ENCODE measurements around the gene NKPD1.

Gene NKPD1

GRCh38 chr19:45156011-45156630, 4.7 kb downstream of the NKPD1 start:
- no peak for DNase-seq (ENCODE audit: low read depth)
- TF ChIP-seq POLR2A (IDR thresholded peaks at IDR 0.05; ENCODE audit: extremely low read depth, insufficient read length) (no peak), MAX (IDR thresholded peaks at IDR 0.05; ENCODE audit: low read depth, low read length) (no peak), MYC (IDR thresholded peaks at IDR 0.05; ENCODE audit: low read depth, low read length) (no peak)
- TF ChIP-seq, protein P1, sequence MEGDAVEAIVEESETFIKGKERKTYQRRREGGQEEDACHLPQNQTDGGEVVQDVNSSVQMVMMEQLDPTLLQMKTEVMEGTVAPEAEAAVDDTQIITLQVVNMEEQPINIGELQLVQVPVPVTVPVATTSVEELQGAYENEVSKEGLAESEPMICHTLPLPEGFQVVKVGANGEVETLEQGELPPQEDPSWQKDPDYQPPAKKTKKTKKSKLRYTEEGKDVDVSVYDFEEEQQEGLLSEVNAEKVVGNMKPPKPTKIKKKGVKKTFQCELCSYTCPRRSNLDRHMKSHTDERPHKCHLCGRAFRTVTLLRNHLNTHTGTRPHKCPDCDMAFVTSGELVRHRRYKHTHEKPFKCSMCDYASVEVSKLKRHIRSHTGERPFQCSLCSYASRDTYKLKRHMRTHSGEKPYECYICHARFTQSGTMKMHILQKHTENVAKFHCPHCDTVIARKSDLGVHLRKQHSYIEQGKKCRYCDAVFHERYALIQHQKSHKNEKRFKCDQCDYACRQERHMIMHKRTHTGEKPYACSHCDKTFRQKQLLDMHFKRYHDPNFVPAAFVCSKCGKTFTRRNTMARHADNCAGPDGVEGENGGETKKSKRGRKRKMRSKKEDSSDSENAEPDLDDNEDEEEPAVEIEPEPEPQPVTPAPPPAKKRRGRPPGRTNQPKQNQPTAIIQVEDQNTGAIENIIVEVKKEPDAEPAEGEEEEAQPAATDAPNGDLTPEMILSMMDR (IDR thresholded peaks at IDR 0.05; ENCODE audit: low read depth, low read length) = no peak
- H3K4me3 ChIP-seq (ENCODE audit: low read depth, low read length) = no peak overlapping the region

DNA sequence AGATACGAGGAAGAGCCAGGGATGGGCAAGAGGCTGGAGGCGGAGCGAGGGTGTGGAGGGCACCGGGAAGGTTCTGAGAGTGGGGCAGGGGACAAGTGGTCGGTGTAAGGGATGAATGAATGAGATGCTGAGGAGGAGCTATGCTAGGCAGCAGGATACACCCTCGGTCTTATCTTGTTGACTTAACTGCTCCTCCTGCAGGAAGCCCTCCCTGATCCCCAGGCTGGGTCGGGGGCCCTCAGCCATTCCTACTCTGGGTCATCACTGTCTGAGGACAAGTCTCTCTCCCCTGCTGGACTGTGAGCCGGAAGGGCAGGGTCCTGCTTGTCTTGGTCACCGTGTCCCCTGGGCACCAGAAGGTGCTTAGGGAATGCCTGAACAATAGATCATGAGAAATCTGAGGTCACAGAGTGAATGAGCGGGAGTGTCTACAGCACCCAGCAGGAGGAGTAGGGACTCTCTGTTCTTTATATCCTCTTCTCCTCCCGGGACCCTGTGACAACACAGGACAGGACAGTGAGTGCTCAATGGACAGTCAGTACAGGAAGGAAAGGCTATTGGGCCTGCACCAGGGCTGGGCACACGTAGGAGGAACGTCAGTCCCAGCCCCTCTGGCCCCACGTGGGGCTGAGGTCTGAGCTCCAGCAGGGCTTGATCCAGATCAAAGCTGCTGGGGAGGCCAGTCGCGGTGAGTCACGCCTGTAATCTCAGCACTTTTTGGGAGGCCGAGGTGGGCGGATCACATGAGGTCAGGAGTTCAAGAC, 6.5 kb downstream of the NKPD1 start:
- no peak for TF ChIP-seq MYC (IDR thresholded peaks at IDR 0.05; ENCODE audit: low read depth, low read length)
- TF ChIP-seq MAX (IDR thresholded peaks at IDR 0.05; ENCODE audit: low read depth, low read length) = no peak
- TF ChIP-seq, protein P1 (IDR thresholded peaks at IDR 0.05; ENCODE audit: low read depth, low read length) = no peak
- TF ChIP-seq POLR2A (IDR thresholded peaks at IDR 0.05; ENCODE audit: extremely low read depth, insufficient read length) = no peak
- DNase-seq (ENCODE audit: low read depth) = peak; percentile 50
- H3K4me3 ChIP-seq (ENCODE audit: low read depth, low read length) = no peak overlapping the region

DNA sequence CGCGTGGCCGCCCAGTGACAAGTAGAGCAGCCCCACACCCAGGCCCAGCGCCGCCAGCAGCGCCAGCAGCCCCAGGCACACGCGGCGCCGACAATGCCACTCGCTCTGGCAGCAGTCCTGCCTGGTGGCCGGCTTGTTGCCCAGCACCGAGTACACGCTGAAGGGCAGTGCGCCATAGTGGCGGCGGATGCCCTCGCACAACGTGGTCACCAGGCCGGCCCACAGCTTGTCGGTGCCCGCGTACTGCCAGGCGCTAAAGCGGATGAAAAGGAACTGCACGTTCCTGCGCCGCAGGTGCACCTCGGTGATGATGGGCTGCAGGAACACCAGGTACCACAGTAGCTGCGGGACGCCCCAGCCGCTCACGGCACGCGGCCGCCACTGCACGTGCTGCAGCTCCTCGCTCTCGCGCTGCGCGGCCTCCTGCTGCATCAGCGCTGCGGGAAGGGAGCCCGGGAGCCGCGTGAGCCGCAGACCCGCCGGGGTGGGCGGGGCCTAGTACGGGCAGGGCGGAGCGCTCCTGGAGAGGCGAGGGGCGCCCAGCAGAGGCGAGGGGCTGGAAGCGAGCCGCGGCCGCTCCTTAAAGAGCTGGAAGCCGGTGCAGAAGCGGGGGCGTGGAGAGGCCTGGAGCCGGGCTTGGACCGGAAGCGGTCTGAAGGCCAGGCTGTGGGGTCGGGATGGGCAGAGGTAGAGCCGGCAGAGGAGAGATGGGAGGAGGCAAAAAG, 7.3 kb downstream of the NKPD1 start:
- peak; percentile 55 for DNase-seq (ENCODE audit: low read depth)
- H3K4me3 ChIP-seq (ENCODE audit: low read depth, low read length) = no peak overlapping the region
- TF ChIP-seq POLR2A (IDR thresholded peaks at IDR 0.05; ENCODE audit: extremely low read depth, insufficient read length) = no peak
- no peak for TF ChIP-seq MAX (IDR thresholded peaks at IDR 0.05; ENCODE audit: low read depth, low read length)
- TF ChIP-seq MYC (IDR thresholded peaks at IDR 0.05; ENCODE audit: low read depth, low read length) = no peak
- TF ChIP-seq, protein P1 (IDR thresholded peaks at IDR 0.05; ENCODE audit: low read depth, low read length) = no peak

- TF ChIP-seq MYC (IDR thresholded peaks at IDR 0.05; ENCODE audit: low read depth, low read length) (no peak), MAX (IDR thresholded peaks at IDR 0.05; ENCODE audit: low read depth, low read length) (no peak), POLR2A (IDR thresholded peaks at IDR 0.05; ENCODE audit: extremely low read depth, insufficient read length) (no peak)
- TF ChIP-seq, protein P1 (IDR thresholded peaks at IDR 0.05; ENCODE audit: low read depth, low read length) = no peak
- H3K4me3 ChIP-seq (ENCODE audit: low read depth, low read length) = no peak overlapping the region
- no peak for DNase-seq (ENCODE audit: low read depth)
These were observed 8.1 kb downstream of the NKPD1 start for GRCh38 chr19:45152504-45153338.

GRCh38 chr19:45151821-45152503, 8.8 kb downstream of the NKPD1 start:
- TF ChIP-seq, protein P1 (IDR thresholded peaks at IDR 0.05; ENCODE audit: low read depth, low read length) = no peak
- no peak for TF ChIP-seq MAX (IDR thresholded peaks at IDR 0.05; ENCODE audit: low read depth, low read length)
- TF ChIP-seq POLR2A (IDR thresholded peaks at IDR 0.05; ENCODE audit: extremely low read depth, insufficient read length) = no peak
- TF ChIP-seq MYC (IDR thresholded peaks at IDR 0.05; ENCODE audit: low read depth, low read length) = no peak
- no peak overlapping the region for H3K4me3 ChIP-seq (ENCODE audit: low read depth, low read length)
- no peak for DNase-seq (ENCODE audit: low read depth)

Data from NB4 (cell line).